Measurements from ENCODE around the gene ODAD3. TPM values are rescaled to one million over a fixed set of nuclear protein-coding genes. Genes with fewer than 3 reads are reported as not detected.
A peak's percentile ranks its signal among the peaks of the same experiment; 100 is the strongest.
"Not testable (repeated sequence)": the region's sequence is repeated elsewhere in the genome, so short reads cannot be mapped to it uniquely, and the experiment has no call there.

ODAD3 gene
- total RNA-seq, 6 experiments from 2014 or later = 0.21 to 0.73 (median 0.54) TPM

DNA sequence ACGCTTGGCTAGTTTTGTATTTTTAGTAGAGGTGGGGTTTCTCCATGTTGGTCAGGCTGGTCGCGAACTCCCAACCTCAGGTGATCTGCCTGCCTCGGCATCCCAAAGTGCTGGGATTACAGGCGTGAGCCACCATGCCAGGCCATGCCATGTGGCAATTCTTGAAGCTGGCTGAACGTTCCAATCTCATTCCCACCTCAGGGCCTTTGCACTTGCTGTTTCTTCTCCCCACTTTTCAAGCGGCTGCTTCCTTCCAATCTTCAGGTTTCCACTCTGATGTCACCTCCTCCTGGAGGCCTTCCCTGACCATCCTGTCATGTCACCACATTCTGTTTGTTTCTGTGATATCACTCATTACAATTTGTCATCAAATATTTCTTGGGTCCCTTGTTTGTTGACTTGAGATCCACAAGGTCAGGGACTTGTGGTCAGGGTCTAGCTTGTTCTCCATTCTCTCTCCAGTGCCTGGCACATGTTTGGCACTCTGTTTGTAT, 55.0 kb downstream of the ODAD3 start:
- intact Hi-C loops (cut with DNase I) = loop anchor here in 1 of 2 donors (10.0 kb wide), 1 partner anchor 65 kb away; no protein-coding TSS in a partner anchor
- no peaks in the 10 kb centered on the region for H3K36me3 ChIP-seq
- H3K4me3 ChIP-seq = no peak overlapping the region
- H3K9me3 ChIP-seq = no peaks in the 10 kb centered on the region
- no peak overlapping the region for H3K27ac ChIP-seq
- WGBS (ENCODE audit: insufficient coverage, low coverage, low lambda C conversion rate, missing lambda C conversion rate) = 91% methylated on average over 7 of the region's 7 CpGs
- H3K4me1 ChIP-seq = peaks cover 0 to 28% (median 11%) of the 10 kb centered on the region in 4 donors
- DNase-seq = no peak
- no peak for TF ChIP-seq POLR2A (IDR thresholded peaks at IDR 0.05)
- TF ChIP-seq CTCF (IDR thresholded peaks at IDR 0.05) = no peak
- no peak for ATAC-seq
- no peaks in the 10 kb centered on the region for H3K27me3 ChIP-seq

GRCh38 chr19:11379269-11379845, 55.6 kb downstream of the ODAD3 start:
- ATAC-seq; intact Hi-C loops (cut with DNase I); H3K4me3 ChIP-seq; H3K27me3 ChIP-seq; H3K36me3 ChIP-seq; DNase-seq; H3K9me3 ChIP-seq: not testable (repeated sequence)
- peak overlapping the region in 1 of 3 donors; percentile 56 for H3K27ac ChIP-seq
- 88% methylated on average over 9 of the region's 14 CpGs for WGBS (ENCODE audit: insufficient coverage, low coverage, low lambda C conversion rate, missing lambda C conversion rate)
- peaks cover 0 to 28% (median 11%) of the 10 kb centered on the region in 4 donors for H3K4me1 ChIP-seq

- no peaks in the 10 kb centered on the region for H3K9me3 ChIP-seq
- ATAC-seq (peak in 1 of 4 donors; percentile 16), DNase-seq (peak in 1 of 3 donors; percentile 50)
- no CpG with 5 or more reads among the region's 8 CpGs for WGBS (ENCODE audit: insufficient coverage, low coverage, low lambda C conversion rate, missing lambda C conversion rate)
- H3K27me3 ChIP-seq = no peaks in the 10 kb centered on the region
- H3K4me1 ChIP-seq = peaks cover 0 to 33% (median 14%) of the 10 kb centered on the region in 4 donors
- H3K27ac ChIP-seq = peak overlapping the region in 1 of 3 donors; percentile 56
- peak; percentile 14 for TF ChIP-seq POLR2A (IDR thresholded peaks at IDR 0.05)
- TF ChIP-seq CTCF (IDR thresholded peaks at IDR 0.05) = peak; percentile 37 to 60 (median 46)
- no peaks in the 10 kb centered on the region for H3K36me3 ChIP-seq
- H3K4me3 ChIP-seq = no peak overlapping the region
- intact Hi-C loops (cut with DNase I) = no loop called here
These were observed 56.4 kb downstream of the ODAD3 start for GRCh38 chr19:11378319-11379189.

DNA sequence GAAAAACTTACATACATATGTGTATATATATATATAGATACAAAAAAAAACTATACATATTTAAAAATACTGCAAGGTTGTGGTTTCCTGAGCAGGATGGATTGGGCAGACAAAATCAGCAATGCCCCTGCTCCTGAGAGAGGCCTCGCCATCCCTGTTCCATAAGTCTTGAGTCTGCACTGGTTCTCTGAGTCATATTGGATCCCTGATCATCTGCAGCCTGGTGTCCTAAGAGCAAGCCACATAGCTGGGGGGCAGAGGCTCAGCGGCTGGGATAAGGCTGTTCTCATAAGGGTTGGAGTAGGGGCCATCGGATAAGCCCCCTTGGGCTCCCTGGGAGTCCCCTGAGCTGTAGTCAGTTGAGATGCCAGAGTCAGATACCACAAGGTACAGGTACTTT, 57.2 kb downstream of the ODAD3 start:
- no peak for TF ChIP-seq CTCF (IDR thresholded peaks at IDR 0.05)
- TF ChIP-seq POLR2A (IDR thresholded peaks at IDR 0.05) = no peak
- DNase-seq (no peak), ATAC-seq (no peak)
- no peaks in the 10 kb centered on the region for H3K9me3 ChIP-seq
- no peaks in the 10 kb centered on the region for H3K36me3 ChIP-seq
- no peaks in the 10 kb centered on the region for H3K27me3 ChIP-seq
- intact Hi-C loops (cut with DNase I) = no loop called here
- peaks cover 0 to 34% (median 14%) of the 10 kb centered on the region in 4 donors for H3K4me1 ChIP-seq
- WGBS (ENCODE audit: insufficient coverage, low coverage, low lambda C conversion rate, missing lambda C conversion rate) = 88% methylated on average over 1 of the region's 3 CpGs
- H3K27ac ChIP-seq = peak overlapping the region in 1 of 3 donors; percentile 9
- no peak overlapping the region for H3K4me3 ChIP-seq

DNA sequence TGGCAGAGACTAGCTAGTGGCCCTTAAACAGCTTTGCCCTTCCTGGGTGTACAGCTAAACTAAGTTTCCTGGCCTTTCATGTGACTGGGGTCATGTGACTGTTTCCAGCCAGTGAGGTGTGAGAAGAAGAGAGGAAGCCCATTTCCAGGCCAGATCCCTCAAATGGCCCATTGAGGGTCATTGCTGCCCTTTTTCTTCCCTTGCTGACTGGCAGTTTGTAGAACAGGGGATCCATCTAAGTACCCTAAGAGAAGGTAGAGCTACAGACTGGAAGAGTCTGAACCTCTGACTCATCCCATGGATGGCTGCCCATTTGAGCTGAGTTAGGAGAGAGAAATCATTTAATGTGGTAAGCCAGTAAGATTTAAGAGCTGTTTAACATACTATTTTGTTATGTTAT, 57.7 kb downstream of the ODAD3 start:
- H3K9me3 ChIP-seq = no peaks in the 10 kb centered on the region
- ATAC-seq (no peak), DNase-seq (peak in 1 of 3 donors; percentile 67)
- no peak overlapping the region for H3K4me3 ChIP-seq
- peaks cover 0 to 34% (median 14%) of the 10 kb centered on the region in 4 donors for H3K4me1 ChIP-seq
- H3K27ac ChIP-seq = peak overlapping the region in 1 of 3 donors; percentile 9
- TF ChIP-seq CTCF (IDR thresholded peaks at IDR 0.05) (no peak), POLR2A (IDR thresholded peaks at IDR 0.05) (no peak)
- no peaks in the 10 kb centered on the region for H3K27me3 ChIP-seq
- H3K36me3 ChIP-seq = no peaks in the 10 kb centered on the region
- intact Hi-C loops (cut with DNase I) = no loop called here

Data from right lobe of liver (tissue), 6 donors.